Measurements from ENCODE around the gene CCDC24.
A peak's percentile ranks its signal among the peaks of the same experiment; 100 is the strongest.

The CCDC24 gene

DNA sequence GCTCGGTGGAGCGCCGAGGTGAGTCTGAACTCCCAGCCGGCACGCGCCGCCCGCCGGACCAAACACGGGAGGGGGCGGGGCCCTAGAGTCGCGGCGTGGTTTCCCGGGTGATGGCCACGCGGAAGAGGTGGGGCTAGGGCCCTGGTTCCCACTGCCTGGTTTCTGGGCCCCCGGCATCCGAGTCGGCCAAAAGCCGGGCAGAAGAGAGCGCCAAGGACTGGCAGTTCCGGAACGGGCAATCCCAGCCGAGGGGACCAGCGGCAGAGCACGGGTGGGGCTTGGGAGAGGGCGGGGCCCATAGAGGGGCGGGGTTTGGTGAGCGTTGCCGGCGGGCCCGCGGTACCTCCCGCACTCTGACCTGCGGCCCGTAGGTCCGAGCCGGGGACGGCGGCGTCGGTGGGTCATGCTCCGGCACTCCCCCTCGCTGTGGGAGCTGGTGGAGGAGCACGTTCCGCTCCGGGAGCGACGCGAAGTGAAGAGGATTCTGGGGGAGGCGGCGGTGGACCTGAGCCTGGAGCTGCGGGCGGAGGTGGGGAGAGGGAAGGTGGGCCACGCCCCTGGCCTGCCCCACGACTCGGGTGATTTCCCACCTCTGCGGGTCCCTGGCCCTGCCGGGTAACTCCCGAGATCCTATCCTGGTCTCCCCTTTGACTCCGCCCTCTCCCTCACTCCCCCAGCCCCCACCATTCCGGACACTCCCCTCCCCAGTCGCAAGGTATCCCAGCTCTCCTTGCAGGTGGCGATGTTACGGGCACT is at the start of gene CCDC24:
TSS of gene CCDC24 (plus strand) at position 124 of the 756 bp plus-strand sequence. CDS start at position 404, 280 bp downstream.
- DNase-seq = peak; percentile 10

DNA sequence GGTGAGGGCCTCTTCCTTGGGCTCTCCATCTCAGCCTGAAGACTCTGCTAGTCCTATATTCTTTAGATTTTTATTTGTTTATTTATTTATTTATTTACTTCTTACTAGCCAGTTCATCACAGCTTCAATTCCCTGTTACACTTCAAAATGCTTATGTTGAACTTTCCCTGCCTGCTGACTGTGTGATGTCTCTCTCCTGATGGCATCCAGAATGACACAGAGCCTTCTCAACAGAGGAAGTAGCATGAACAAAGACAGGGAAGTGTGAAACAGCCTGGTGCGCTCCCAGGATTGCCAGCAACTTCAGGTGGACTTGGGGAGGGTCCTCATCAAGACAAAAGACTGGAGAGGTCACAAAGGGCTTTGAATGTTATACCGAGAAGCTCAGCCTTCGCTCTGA is 49.0 kb upstream of the CCDC24 start:
- no peak for DNase-seq

- no peak for DNase-seq
Observed at GRCh38 chr1:43944860-43945259, 46.5 kb upstream of the CCDC24 start.

DNA sequence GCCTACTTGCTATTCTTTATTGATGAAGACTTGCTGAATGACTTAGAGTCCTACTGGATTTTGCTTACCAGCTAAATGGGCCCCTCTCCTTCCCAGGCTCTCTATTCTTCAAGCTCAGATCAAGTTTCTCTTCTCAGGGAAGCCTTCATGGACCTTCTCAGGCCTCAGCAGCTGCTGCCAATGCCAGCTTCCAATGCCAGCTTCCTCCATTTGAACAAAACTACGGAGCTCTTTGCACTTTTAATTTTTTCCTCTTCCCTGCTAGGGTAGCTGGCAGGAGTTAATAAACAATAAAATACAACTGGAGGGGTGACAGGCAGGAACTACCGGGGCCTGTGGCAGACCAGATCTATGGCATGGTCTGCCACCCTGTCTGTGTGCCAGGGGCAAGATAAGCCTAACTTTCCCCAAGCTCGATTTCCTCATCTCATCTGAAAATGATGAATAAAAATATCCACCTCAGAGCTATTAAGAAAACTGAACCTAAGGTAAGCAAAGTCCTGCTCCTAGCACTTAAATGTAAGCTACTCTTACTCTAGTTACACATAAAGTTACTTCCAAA is 45.6 kb upstream of the CCDC24 start:
- DNase-seq = no peak

- DNase-seq = peak; percentile 83
Observed at GRCh38 chr1:43946236-43947060, 45.0 kb upstream of the CCDC24 start, which contains the start of gene IPO13. TSS of gene IPO13 (plus strand) at chr1:43946950. CDS start at chr1:43947601, 651 bp downstream.

- no peak for DNase-seq
Observed at GRCh38 chr1:43947061-43947873, 44.1 kb upstream of the CCDC24 start.

DNA sequence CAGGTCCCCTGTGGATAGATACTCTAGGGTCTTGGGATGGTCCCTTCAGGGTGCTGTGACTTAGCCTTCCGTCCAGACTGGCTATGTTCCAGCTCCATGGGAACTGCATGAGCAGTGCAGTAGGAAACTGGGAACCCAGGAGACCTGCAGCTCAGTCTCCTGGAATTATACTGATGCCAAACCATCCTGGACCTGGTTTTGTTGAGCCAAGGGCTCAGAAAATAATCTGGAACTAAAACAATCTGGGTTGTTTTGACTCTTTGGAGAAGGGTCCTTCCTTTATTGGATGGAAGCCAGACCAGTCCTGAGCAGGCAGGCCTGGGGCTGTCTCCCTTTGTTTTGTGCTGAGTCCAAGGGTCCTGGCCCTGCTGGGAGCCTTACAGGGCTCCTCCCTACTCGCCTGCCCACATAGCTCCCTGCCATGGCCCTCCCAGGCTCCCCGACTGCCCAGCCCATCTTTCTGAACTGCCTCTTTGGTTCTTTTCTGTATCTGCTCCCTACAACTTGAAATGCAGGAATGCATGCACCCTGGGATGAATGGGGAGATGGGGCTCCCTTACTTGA is 43.4 kb upstream of the CCDC24 start:
- no peak for DNase-seq

GRCh38 chr1:43949678-43950077 is 41.7 kb upstream of the CCDC24 start:
- DNase-seq = no peak

GRCh38 chr1:43951021-43951985 is 40.1 kb upstream of the CCDC24 start:
- DNase-seq = no peak

DNA sequence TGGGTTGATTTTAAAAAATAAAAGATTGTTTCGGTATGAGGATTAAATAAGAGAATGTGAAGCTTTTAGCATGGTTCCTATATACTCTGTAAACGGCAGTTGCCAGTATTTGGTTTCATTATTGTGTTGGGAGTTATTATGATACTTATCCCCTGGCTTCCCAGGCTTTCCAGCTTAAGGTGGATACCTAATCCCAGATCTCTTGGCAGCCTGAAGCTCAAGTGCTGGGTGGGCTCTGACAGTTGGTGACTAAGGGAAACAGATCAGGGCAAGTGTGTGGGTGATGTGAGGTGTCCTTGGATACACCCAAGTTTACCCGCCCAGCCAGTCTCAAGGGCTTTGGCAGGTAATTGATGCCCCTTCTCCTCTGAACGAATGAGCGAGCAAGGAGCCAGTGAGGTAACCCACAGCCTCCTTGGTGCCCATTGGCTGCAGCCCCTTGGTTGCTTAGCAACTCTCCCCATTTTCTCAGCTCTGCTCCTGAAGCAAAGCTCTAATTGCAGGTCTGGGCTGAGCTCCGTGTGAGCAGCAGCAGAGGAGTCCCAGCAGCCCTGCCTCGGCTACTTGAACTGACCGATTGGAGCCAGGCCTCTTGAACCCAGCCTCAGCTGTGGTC is 38.6 kb upstream of the CCDC24 start:
- DNase-seq = peak; percentile 98

GRCh38 chr1:43953361-43953760 is 38.0 kb upstream of the CCDC24 start:
- no peak for DNase-seq

DNA sequence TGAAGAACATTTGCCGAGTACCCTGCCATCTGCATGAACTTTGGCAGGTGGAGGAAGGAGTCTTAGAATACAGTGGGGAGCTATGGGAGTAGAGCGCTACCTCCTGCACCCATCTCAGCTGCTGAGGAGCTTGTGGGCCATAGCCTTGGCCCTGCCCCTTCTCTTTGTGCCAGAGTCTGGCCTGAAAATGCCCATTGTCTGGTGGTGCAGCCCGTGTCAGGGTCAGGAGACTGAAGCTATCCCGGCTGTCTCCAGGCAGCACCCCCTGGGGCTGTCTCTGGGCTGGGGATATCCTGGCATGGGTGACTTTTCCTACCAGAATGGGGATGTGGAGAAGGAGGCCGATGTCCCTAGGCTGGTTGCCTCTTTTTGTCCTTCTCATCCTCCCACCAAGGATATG is 37.4 kb upstream of the CCDC24 start:
- no peak for DNase-seq

DNA sequence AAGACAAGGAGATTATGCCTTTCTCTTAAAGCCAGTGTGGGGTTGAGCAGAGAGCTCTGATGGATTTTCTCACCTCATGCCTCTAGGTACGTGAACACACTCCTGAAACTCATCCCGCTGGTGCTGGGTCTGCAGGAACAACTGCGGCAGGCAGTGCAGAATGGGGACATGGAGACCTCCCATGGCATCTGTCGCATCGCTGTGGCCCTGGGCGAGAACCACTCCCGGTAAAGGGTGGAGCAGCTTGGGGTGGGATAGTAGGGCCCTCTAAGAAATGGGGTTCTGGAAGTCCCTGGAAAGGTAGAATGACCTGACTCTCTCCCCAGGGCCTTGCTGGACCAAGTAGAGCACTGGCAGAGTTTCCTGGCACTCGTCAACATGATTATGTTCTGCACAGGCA is 35.2 kb upstream of the CCDC24 start:
- DNase-seq = no peak

GRCh38 chr1:43957407-43958040 is 33.9 kb upstream of the CCDC24 start:
- DNase-seq = no peak

DNA sequence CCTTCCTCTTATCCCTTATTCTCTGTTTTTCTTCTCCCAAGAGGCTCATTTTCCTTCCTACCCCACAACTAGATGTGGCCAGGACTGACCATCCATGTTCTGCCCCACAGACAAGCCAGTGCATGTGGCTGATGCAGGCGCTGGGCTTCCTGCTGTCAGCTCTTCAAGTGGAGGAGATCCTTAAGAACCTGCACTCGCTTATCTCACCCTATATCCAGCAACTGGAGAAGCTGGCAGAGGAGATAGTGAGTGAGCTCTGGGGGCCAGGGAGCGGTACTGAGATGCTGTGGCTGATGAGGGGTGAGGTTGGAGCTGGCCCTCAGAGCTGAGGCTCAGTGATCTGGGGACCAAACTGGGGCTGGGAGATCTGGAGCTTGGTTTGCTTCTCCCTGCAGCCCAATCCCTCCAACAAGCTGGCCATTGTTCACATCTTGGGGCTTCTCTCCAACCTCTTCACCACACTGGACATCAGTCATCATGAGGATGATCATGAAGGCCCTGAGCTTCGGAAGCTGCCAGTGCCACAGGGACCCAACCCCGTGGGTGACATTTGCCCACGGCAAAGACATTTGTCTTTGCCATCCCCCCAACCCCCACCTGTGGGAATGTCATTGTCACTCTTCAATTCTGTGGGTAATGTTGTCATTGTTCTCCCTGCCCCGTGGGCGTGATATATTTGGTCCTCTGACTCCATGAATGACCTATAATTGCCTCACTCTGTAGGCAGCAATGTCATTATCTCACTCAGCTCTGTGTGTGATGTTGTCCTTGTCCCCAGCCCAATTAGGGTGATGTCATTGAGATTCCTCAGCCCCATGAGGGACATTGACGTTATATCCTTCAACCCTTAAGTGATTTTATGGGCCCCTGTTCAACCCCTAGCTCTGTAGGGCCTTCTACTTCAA is 32.8 kb upstream of the CCDC24 start:
- DNase-seq = no peak

DNA sequence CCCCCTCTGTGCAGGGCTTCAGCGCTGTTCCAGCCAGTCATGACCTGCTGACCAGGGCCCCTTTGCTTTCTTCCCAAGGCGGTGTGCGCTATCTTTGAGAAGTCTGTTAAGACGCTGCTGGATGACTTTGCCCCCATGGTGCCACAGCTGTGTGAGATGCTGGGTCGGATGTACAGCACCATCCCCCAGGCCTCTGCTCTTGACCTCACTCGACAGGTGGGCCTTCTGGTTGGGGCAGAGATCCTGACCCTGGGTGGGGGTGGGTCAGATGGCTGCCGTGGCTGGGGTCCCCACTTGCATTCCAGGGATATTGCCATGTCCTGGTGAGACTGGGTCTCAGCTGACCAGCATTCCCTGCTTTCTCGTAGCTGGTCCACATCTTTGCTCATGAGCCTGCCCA is 30.6 kb upstream of the CCDC24 start:
- DNase-seq = no peak

DNA sequence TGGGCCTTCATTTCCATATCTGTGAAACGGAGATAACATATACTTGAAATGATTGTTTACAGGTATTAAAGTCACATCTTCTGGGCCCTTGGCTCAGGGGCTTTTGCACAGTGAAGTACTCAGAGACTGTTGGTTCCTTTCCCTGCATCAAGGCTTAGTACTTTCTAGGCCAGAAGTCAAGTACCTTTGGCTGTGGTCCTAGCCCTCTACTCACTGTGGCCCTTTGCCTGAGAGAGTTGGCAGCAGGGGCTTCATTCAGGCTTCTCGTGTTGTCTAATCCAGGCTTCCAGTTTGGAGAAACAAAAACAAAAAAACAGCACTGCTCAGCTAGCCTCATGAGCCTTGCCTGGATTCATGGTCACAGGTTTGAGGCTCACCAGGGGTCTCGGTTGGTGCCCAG is 29.7 kb upstream of the CCDC24 start:
- no peak for DNase-seq

- DNase-seq = no peak
Observed at GRCh38 chr1:43962324-43962723, 29.1 kb upstream of the CCDC24 start.

GRCh38 chr1:43963006-43963405 is 28.4 kb upstream of the CCDC24 start:
- no peak for DNase-seq
